HG03571 (cell line): Measurements from ENCODE around the gene HCRTR1.

Source experiments
- ATAC-seq: cut with Tn5 transposase; IDR thresholded peaks from one replicate; pipeline ENCODE4 v1.9.1; 2021; ENCODE audit not compliant: unreplicated experiment

The HCRTR1 gene

DNA sequence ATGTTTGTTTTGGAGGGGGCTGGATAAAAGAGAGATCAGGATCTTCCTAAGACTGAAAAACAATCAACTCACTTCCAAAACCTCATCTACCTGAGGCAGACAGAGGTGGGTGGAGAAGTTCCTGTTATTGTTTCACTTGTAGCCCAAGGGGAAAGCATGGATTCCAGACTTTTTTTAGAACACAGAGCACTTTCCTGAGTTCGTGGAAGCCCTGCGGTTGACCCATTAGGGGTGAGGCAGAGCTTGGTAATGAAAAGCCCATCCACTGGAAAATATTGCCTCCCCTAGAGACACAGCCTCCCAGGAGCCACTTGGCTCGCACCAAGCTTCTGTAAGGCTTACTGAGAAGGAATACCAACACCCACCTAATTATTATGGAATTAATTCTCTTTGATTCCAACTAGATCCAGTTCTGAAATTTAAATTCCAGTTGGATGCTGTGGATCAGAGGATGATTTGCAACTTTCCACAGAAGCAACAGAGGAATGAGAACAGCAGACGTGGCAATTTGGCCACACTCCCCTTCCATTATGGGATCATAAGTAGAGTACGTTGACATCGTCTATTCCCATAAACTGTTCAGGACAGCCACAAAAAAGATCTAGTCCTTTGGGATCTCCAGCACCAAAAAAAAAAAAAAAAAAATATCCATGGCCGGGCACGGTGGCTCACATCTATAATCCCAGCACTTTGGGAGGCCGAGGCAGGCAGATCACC is 31.3 kb downstream of the HCRTR1 start:
- no peak for ATAC-seq

GRCh38 chr1:31650161-31651088 is 32.9 kb downstream of the HCRTR1 start:
- no peak for ATAC-seq

GRCh38 chr1:31651089-31651420 is 33.6 kb downstream of the HCRTR1 start:
- ATAC-seq = no peak

DNA sequence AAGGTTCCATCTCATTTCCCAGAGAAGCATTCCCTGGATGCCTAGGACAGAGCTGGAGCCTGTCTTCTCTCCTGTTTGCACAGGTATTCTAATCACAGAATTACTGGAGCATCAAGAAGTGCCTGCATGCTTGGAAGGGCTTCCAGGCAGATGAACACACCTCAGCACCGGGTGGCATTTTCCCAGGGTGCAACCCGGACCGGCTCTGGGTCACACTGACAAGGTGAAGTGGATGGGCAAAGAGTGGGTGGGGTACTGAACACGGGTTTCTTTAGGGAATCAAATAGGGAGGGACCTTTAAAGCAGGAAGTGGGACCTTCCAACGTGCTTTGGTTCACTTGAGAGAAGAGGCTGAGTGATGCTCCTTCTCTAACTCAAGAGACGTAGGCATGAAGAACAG is 34.3 kb downstream of the HCRTR1 start:
- ATAC-seq = no peak

DNA sequence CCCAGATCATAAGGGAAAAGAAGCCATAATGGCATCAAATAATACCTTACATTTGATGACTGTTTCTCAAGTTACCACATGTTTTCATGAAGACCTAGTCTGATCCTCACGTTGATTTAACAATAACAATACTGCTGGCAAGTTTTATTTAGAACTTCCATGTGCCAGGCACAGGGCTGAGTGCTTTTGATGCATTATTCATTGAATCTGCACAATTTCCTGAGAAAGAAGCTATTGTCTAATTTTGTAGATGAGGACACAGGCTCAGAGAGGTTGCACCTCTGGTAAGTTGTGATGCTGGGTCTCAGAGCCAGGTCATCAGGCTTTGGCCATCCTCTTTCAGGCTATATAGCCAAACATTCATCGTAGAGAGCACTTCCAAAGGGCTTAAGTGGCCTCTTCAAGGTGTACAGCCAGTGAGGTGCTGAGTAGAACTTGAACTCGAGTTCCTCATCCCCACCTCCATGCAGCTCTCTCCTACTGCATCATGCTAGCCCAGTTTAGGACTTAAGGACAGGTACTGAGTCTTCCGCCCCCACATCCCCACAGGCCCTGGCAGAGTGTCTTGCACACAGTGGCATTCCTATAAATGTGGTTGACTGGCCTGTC is 35.5 kb downstream of the HCRTR1 start:
- no peak for ATAC-seq

DNA sequence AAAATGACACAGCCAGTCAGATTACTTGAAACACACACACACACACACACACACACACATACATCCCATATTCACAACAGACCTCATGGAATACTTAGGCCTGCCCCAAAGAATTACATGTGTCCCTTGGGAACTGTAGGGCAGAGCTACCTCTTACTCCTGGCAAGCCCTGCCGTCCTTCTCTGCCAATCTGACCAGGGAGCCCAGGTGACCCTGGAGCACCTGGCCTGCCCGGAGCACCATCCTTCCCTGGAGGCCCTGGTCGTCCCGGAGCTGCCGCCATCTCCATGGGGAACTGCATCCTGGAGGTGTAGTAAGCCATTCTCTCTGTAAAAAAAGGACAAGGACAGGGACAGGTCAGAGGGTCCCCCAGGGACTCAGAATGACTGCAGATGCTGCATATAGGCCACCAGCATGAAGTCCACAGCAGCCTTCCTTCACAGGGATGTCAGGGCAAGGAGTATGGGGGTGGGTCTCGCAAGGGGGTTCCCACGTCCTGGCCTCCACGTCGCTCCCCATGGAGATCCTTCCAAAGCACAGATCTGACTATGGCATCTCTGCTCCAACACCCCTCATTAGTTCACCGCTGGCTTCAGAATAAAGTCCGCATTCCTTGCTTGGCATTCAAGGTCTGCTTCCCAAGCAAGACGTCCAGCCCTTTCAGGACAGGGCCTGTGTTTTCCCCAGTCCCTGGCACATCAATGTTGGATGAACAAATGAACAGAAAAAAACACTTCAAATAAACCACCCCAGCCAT is 36.4 kb downstream of the HCRTR1 start:
- no peak for ATAC-seq

DNA sequence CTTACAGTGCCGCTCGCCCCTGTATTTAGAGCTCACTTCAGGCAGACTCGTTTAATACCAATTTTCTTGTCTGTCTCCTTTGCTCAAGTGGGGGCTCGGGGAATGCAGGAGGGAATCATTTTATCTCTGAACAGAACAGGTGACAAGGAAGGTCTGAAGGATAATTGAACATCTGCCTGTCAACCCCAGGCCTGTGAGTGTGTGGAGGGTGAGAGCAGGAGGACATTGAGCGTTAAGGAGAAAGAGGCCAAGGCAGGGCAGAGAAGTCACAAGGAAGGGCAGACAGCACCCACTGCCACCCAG is 36.9 kb downstream of the HCRTR1 start:
- ATAC-seq = no peak

DNA sequence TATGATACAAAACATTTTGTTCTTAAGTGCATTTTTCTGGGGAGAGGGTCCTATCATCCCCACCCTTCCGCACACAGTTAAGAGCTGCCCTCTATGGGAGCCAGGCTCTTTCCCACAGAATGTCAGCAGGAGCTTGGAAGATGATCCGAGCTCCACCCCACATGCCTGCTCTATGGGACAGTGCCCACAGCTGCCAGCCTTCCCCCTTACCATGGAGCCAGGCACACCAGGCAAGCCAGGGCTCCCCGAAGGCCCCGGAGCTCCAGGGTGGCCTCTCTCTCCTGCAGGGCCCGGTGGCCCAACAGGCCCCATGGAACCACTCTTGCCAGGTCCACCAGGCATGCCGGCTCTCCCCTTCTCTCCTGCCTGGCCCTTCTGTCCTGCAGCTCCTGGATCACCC is 37.6 kb downstream of the HCRTR1 start:
- no peak for ATAC-seq

DNA sequence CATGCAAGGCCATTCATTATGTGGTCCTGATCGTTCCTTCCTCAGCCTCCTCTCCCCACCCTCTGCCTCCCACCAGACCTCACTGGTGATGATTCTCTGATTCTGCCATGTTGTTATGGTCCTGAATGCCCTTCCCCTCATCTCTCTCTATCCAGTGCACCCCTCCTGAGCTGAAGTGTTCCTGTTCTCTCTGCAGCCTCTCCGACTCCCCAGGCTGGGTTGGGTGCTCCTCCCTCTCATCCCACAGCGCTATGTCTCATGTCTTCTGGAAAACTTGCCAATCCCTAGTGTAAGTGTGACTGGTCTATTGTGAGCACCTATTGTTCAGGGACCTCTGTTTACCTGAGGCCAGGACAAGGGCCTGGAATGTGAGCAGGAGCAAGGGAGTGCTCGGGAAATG is 38.3 kb downstream of the HCRTR1 start:
- no peak for ATAC-seq

DNA sequence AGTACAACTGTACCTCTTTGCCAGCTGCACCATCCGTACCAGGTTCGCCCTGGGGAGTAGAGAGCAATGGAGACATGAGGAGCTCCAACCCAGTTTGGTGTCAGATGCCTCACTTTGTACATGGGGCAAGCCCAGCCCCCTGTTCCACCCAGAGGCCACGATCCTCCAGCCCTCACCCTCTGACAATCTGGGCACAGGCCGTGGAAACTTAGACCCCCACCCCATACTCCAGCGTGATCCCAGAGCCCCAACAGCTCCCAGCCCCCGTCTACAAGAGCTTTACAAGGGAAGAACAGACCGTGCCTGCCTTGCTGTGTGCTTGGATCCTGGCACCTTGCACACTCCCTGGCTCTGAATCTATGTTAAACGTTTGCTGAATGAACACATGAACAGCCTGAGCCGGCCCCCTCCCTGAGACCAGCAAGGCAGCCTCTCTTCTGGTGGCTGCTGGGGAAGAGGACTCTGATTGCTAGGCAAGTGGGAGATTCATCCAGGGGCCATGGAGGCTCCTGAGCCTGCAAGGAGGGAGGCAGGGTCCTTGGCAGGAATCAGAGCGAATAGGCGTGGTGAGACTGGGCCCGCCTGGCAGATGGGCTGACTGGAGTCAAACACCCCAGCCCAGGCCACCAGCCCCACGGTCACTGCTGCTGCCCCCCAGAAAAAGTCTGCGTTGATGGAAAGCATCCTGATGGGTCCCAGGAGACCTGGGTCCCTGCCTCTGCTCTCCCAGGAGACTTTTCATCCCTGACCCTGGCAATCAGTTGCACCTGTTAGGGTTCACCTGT is 39.7 kb downstream of the HCRTR1 start:
- ATAC-seq = no peak

DNA sequence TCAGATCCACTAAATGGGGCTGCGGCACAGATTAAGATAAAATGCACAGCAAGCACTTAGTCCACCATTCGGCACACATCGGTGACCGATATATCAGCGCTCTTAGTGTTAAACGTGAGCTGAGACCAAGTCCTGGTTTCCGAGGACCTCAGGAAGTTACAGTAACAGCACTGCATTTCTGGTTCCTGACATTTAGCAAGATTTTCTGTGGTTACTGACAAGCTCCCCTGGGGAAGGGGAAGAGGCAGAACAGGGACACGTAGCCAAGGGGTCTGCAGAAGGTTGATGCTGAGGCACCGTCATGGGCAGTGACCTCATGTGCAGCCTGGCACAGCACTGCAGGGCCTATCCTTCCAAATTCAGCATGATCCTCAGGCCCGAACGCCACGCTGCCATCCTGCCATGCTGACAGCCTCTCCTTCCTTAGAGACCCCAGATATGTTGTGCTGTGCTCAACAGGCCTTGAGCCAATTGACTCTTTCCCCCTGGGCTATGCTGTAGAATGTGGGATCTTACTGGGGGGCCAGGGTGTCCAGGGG is 40.6 kb downstream of the HCRTR1 start:
- ATAC-seq = no peak

DNA sequence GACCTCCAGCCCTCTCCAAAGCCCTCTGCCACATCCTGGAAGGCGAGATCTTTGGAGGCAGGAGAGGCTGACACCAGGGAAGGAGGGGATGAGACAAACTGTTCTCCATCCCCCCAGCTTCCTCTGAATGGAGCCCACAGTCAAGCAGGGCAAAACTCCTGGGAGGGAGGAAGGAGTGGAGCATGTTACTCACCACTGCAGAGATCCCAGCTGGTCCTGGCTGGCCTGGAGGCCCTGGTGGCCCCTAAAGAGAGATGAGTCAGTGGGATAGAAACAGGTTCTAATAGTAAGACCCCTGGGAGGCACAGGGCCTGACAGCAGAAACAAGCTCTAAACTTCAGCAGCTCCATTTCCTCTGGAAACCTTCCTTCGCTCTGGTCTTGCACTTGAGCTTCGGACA is 41.2 kb downstream of the HCRTR1 start:
- no peak for ATAC-seq

GRCh38 chr1:31659889-31660288 is 42.4 kb downstream of the HCRTR1 start:
- ATAC-seq = no peak

- no peak for ATAC-seq
These were observed 43.5 kb downstream of the HCRTR1 start for GRCh38 chr1:31660871-31661455.

DNA sequence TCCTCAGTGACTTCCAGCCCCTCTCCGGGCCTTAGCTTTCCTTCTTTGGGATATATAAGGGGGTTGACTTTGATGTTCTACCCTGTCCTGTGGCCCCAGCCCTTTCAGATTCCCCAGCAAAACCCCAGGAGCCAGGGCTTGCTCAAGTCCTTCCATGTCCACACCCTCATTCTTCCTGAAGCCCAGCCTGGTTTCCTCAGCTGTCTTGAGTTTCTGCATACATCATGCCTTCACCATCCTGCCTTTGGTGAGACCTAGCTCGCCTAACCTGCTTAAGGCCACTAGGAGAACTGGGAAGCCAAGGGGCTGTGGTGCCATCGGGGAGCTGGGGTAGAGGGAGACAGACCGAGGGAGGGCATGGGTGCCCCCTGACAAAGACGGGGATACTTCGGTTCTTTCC is 44.4 kb downstream of the HCRTR1 start:
- ATAC-seq = no peak

DNA sequence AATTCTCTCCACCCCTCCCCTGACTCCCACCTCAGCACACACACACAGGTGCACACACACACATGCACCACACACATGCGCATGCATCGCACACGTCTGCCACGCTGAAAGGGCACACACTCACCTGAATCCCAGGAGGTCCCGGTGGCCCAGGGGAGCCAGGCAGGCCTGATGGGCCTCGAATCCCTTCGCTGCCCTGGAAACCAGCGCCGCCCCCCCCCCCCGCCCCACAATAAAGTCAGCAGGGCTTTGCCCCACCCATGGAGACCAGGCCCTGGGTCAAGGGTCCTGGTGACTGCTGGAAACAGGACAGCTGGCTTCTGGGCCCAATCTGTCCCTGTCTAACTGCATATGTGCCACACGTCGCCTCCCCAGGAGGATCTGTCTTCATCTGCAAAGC is 45.0 kb downstream of the HCRTR1 start:
- no peak for ATAC-seq

GRCh38 chr1:31663622-31664452 is 46.3 kb downstream of the HCRTR1 start:
- ATAC-seq = no peak

DNA sequence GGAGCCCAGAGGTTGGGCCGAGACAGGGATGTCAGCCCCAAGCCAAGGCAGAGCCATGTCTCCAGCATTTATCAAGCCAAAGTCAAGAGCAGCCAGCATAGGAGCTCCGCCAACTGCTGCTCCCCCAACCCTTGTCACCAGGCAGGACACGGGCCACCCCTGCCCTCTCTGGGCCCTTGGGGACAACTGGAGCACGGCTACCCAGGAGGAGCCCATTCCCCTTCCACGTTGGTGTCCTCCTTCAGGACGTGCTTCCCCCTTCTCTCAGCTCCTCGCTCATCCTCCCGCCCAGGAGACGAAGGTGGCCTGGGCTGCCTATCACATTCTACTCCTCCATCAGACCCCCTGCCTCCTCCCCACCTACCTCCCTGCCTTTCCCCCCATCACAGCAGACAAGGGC is 47.0 kb downstream of the HCRTR1 start:
- ATAC-seq = no peak

GRCh38 chr1:31665234-31665878 is 47.9 kb downstream of the HCRTR1 start:
- ATAC-seq = no peak
